ENCODE data around the gene PKIG. TPM values are rescaled to one million over a fixed set of nuclear protein-coding genes. Genes with fewer than 3 reads are reported as not detected.

PKIG gene
- total and polyA plus RNA-seq, 2 experiments from 2014 or later = 29.7 to 33.2 TPM

DNA sequence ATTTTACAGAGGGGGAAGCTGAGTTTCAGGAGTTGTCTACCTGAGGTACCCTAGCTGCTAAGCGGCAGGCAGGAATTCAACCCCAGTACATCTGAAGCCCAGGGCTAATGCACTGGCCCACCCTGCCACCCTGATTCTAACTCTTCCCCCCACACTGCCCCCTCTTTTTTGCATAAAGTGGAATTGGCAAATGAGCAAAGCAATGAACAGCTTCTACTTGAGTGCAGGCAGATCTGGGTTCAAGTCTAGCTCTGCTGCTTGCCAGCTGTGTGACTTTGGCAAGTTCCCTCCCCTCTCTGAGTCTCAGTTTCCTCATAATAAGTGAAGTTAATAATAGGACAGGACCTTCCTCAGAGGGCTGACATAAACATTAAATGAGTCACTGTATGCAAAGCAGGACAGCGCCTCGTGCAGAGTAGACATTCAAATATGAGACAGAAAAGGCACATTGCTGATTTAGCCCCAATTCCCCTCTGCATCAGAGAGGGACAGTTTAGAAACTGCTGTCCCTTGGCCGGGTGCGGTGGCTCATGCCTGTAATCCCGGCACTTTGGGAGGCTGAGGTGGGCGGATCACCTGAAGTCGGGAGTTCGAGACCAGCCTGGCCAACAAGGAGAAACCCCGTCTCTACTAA, 64.4 kb downstream of the PKIG start:
- Mint-ChIP-seq H3K36me3 (ENCODE audit: low read depth) (peaks cover 4% of the 10 kb centered on the region; the same call in 1 of the 3 replicates), H3K9me3 (no peaks in the 10 kb centered on the region; the same call in 2 of the 3 replicates), H3K27ac (no peak overlapping the region; the same call in 1 of the 2 replicates), H3K4me3 (no peak overlapping the region), H3K27me3 (ENCODE audit: insufficient read depth, low read depth, poor library complexity) (peaks cover 37% of the 10 kb centered on the region), H3K4me1 (peaks cover 57% of the 10 kb centered on the region)
- H2AFZ ChIP-seq = no peak overlapping the region
- no peaks in the 10 kb centered on the region; the same call in 1 of the 2 replicates for H4K20me1 ChIP-seq (replicated peaks; ENCODE audit: insufficient read depth)
- no peak for ATAC-seq
- H3K27me3 ChIP-seq (ENCODE audit: insufficient read depth) = peaks cover 11% of the 10 kb centered on the region
- TF ChIP-seq CREB1 (CRISPR knock-in tag; IDR thresholded peaks at IDR 0.05; ENCODE audit: low read depth) = no peak
- no peak for TF ChIP-seq JUNB (IDR thresholded peaks at IDR 0.05; ENCODE audit: unreplicated experiment)
- TF ChIP-seq EZH2phosphoT487 (IDR thresholded peaks at IDR 0.05; ENCODE audit: unreplicated experiment) = no peak
- no peak for TF ChIP-seq ZNF114 (CRISPR knock-in tag; IDR thresholded peaks at IDR 0.05)
- TF ChIP-seq STAT1 (IDR thresholded peaks at IDR 0.05; ENCODE audit: unreplicated experiment) = no peak
- TF ChIP-seq, protein P1, sequence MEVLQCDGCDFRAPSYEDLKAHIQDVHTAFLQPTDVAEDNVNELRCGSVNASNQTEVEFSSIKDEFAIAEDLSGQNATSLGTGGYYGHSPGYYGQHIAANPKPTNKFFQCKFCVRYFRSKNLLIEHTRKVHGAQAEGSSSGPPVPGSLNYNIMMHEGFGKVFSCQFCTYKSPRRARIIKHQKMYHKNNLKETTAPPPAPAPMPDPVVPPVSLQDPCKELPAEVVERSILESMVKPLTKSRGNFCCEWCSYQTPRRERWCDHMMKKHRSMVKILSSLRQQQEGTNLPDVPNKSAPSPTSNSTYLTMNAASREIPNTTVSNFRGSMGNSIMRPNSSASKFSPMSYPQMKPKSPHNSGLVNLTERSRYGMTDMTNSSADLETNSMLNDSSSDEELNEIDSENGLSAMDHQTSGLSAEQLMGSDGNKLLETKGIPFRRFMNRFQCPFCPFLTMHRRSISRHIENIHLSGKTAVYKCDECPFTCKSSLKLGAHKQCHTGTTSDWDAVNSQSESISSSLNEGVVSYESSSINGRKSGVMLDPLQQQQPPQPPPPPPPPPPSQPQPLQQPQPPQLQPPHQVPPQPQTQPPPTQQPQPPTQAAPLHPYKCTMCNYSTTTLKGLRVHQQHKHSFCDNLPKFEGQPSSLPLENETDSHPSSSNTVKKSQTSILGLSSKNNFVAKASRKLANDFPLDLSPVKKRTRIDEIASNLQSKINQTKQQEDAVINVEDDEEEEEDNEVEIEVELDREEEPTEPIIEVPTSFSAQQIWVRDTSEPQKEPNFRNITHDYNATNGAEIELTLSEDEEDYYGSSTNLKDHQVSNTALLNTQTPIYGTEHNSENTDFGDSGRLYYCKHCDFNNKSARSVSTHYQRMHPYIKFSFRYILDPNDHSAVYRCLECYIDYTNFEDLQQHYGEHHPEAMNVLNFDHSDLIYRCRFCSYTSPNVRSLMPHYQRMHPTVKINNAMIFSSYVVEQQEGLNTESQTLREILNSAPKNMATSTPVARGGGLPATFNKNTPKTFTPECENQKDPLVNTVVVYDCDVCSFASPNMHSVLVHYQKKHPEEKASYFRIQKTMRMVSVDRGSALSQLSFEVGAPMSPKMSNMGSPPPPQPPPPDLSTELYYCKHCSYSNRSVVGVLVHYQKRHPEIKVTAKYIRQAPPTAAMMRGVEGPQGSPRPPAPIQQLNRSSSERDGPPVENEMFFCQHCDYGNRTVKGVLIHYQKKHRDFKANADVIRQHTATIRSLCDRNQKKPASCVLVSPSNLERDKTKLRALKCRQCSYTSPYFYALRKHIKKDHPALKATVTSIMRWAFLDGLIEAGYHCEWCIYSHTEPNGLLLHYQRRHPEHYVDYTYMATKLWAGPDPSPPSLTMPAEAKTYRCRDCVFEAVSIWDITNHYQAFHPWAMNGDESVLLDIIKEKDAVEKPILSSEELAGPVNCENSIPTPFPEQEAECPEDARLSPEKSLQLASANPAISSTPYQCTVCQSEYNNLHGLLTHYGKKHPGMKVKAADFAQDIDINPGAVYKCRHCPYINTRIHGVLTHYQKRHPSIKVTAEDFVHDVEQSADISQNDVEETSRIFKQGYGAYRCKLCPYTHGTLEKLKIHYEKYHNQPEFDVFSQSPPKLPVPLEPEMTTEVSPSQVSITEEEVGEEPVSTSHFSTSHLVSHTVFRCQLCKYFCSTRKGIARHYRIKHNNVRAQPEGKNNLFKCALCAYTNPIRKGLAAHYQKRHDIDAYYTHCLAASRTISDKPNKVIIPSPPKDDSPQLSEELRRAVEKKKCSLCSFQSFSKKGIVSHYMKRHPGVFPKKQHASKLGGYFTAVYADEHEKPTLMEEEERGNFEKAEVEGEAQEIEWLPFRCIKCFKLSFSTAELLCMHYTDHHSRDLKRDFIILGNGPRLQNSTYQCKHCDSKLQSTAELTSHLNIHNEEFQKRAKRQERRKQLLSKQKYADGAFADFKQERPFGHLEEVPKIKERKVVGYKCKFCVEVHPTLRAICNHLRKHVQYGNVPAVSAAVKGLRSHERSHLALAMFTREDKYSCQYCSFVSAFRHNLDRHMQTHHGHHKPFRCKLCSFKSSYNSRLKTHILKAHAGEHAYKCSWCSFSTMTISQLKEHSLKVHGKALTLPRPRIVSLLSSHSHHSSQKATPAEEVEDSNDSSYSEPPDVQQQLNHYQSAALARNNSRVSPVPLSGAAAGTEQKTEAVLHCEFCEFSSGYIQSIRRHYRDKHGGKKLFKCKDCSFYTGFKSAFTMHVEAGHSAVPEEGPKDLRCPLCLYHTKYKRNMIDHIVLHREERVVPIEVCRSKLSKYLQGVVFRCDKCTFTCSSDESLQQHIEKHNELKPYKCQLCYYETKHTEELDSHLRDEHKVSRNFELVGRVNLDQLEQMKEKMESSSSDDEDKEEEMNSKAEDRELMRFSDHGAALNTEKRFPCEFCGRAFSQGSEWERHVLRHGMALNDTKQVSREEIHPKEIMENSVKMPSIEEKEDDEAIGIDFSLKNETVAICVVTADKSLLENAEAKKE (CRISPR knock-in tag; IDR thresholded peaks at IDR 0.05) = no peak
- TF ChIP-seq NANOG (IDR thresholded peaks at IDR 0.05; ENCODE audit: borderline replicate concordance) = no peak
- TF ChIP-seq, protein P2, sequence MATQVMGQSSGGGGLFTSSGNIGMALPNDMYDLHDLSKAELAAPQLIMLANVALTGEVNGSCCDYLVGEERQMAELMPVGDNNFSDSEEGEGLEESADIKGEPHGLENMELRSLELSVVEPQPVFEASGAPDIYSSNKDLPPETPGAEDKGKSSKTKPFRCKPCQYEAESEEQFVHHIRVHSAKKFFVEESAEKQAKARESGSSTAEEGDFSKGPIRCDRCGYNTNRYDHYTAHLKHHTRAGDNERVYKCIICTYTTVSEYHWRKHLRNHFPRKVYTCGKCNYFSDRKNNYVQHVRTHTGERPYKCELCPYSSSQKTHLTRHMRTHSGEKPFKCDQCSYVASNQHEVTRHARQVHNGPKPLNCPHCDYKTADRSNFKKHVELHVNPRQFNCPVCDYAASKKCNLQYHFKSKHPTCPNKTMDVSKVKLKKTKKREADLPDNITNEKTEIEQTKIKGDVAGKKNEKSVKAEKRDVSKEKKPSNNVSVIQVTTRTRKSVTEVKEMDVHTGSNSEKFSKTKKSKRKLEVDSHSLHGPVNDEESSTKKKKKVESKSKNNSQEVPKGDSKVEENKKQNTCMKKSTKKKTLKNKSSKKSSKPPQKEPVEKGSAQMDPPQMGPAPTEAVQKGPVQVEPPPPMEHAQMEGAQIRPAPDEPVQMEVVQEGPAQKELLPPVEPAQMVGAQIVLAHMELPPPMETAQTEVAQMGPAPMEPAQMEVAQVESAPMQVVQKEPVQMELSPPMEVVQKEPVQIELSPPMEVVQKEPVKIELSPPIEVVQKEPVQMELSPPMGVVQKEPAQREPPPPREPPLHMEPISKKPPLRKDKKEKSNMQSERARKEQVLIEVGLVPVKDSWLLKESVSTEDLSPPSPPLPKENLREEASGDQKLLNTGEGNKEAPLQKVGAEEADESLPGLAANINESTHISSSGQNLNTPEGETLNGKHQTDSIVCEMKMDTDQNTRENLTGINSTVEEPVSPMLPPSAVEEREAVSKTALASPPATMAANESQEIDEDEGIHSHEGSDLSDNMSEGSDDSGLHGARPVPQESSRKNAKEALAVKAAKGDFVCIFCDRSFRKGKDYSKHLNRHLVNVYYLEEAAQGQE (IDR thresholded peaks at IDR 0.05; ENCODE audit: unreplicated experiment) = no peak
- no peak for TF ChIP-seq POLR2AphosphoS5 (IDR thresholded peaks at IDR 0.05; ENCODE audit: low read depth)
- no peak for TF ChIP-seq EZH2 (IDR thresholded peaks at IDR 0.05; ENCODE audit: low read depth, unreplicated experiment)
- TF ChIP-seq ZNF331 (CRISPR knock-in tag; IDR thresholded peaks at IDR 0.05; ENCODE audit: low read depth) = no peak
- TF ChIP-seq, protein P3, sequence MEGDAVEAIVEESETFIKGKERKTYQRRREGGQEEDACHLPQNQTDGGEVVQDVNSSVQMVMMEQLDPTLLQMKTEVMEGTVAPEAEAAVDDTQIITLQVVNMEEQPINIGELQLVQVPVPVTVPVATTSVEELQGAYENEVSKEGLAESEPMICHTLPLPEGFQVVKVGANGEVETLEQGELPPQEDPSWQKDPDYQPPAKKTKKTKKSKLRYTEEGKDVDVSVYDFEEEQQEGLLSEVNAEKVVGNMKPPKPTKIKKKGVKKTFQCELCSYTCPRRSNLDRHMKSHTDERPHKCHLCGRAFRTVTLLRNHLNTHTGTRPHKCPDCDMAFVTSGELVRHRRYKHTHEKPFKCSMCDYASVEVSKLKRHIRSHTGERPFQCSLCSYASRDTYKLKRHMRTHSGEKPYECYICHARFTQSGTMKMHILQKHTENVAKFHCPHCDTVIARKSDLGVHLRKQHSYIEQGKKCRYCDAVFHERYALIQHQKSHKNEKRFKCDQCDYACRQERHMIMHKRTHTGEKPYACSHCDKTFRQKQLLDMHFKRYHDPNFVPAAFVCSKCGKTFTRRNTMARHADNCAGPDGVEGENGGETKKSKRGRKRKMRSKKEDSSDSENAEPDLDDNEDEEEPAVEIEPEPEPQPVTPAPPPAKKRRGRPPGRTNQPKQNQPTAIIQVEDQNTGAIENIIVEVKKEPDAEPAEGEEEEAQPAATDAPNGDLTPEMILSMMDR (conservative IDR thresholded peaks at IDR 0.05; ENCODE audit: low read depth in 2 of 2) = no peak
- TF ChIP-seq, protein P4, sequence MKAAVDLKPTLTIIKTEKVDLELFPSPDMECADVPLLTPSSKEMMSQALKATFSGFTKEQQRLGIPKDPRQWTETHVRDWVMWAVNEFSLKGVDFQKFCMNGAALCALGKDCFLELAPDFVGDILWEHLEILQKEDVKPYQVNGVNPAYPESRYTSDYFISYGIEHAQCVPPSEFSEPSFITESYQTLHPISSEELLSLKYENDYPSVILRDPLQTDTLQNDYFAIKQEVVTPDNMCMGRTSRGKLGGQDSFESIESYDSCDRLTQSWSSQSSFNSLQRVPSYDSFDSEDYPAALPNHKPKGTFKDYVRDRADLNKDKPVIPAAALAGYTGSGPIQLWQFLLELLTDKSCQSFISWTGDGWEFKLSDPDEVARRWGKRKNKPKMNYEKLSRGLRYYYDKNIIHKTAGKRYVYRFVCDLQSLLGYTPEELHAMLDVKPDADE (IDR thresholded peaks at IDR 0.05) = no peak
- DNase-seq (ENCODE audit: low spot score) = no peak
- no peaks in the 10 kb centered on the region for H3K36me3 ChIP-seq (ENCODE audit: insufficient read depth)
- H3F3A ChIP-seq (replicated peaks; ENCODE audit: low read depth) = 0 out of 2 replicates have a peak, but pooled peaks cover 6% of the 10 kb centered on the region
- H3K4me2 ChIP-seq = no peak overlapping the region
- no peaks in the 10 kb centered on the region for H3K9me2 ChIP-seq (ENCODE audit: insufficient read depth)
- no peak overlapping the region for H3K4me3 ChIP-seq
- peaks cover 37% of the 10 kb centered on the region for H3K4me1 ChIP-seq (ENCODE audit: insufficient read depth)
- H3K79me2 ChIP-seq (replicated peaks; ENCODE audit: insufficient read depth) = no peaks in the 10 kb centered on the region
- H3K27ac ChIP-seq (ENCODE audit: low read depth) = no peak overlapping the region

All from GM23338 (cell line).